Activated naive CD8-positive, alpha-beta T cell treated with anti-CD3 and anti-CD28 coated beads, Interleukin-2, amount 50 U/mL, for 24 hours (primary cell): Measurements from ENCODE around the gene GPBP1L1.

Experiments
- ATAC-seq: fragments of 150-1000 bp; cut with Tn5 transposase; one replicate; pipeline ENCODE4 v1.10.0; 2021
- DNase-seq: peaks from one replicate; pipeline ENCODE4 v3.0.0; 2021
- H3K27ac Mint-ChIP-seq: one replicate; pipeline ENCODE4 v1.8.0; 2021; ENCODE audit warnings: mild to moderate bottlenecking, mixed read lengths
- H3K27me3 Mint-ChIP-seq: one replicate; pipeline ENCODE4 v1.8.0; 2021; ENCODE audit warnings: mixed read lengths
- H3K36me3 Mint-ChIP-seq: one replicate; pipeline ENCODE4 v1.8.0; 2021; ENCODE audit warnings: low read depth, mixed read lengths
- H3K4me1 Mint-ChIP-seq: one replicate; pipeline ENCODE4 v1.8.0; 2021; ENCODE audit warnings: mixed read lengths
- H3K4me3 Mint-ChIP-seq: one replicate; pipeline ENCODE4 v1.8.0; 2021; ENCODE audit warnings: mild to moderate bottlenecking, moderate library complexity, mixed read lengths
- H3K9me3 Mint-ChIP-seq: one replicate; pipeline ENCODE4 v1.8.0; 2021; ENCODE audit warnings: mixed read lengths

GPBP1L1 gene

GRCh38 chr1:45630429-45630828 is 55.9 kb downstream of the GPBP1L1 start:
- H3K27me3 Mint-ChIP-seq, result no peaks in the 10 kb centered on the region
- H3K4me1 Mint-ChIP-seq, result no peaks in the 10 kb centered on the region
- peak overlapping the region; percentile 54 for H3K27ac Mint-ChIP-seq
- peaks cover 44% of the 10 kb centered on the region for H3K36me3 Mint-ChIP-seq
- H3K9me3 Mint-ChIP-seq, result no peaks in the 10 kb centered on the region
- ATAC-seq (no peak), DNase-seq (no peak)
- H3K4me3 Mint-ChIP-seq, result no peak overlapping the region

GRCh38 chr1:45629035-45629434 is 57.3 kb downstream of the GPBP1L1 start:
- H3K27ac Mint-ChIP-seq, result no peak overlapping the region

GRCh38 chr1:45623972-45624371 is 62.4 kb downstream of the GPBP1L1 start, which contains the start of gene CCDC17:
Gene CCDC17 (minus strand): TSS chr1:45624054. CDS start chr1:45623909, 145 bp downstream.
- Mint-ChIP-seq H3K4me1 (no peaks in the 10 kb centered on the region), H3K36me3 (peaks cover 24% of the 10 kb centered on the region), H3K27ac (no peak within 1 kb of the TSS), H3K4me3 (no peak within 1 kb of the TSS), H3K9me3 (no peaks in the 10 kb centered on the region), H3K27me3 (no peaks in the 10 kb centered on the region)
- DNase-seq (no peak), ATAC-seq (no peak)

More at GRCh38 chr1:45629035-45629434, 57.3 kb downstream of the GPBP1L1 start:
- Mint-ChIP-seq H3K27me3 (no peaks in the 10 kb centered on the region), H3K36me3 (peaks cover 48% of the 10 kb centered on the region), H3K4me3 (no peak overlapping the region), H3K9me3 (no peaks in the 10 kb centered on the region), H3K4me1 (no peaks in the 10 kb centered on the region)
- DNase-seq, result no peak
- ATAC-seq, result no peak

GRCh38 chr1:45622524-45623394 is 63.6 kb downstream of the GPBP1L1 start:
- H3K4me3 Mint-ChIP-seq, result no peak overlapping the region
- H3K27ac Mint-ChIP-seq, result no peak overlapping the region
- ATAC-seq (no peak), DNase-seq (no peak)
- H3K36me3 Mint-ChIP-seq, result peaks cover 22% of the 10 kb centered on the region
- no peaks in the 10 kb centered on the region for H3K27me3 Mint-ChIP-seq
- no peaks in the 10 kb centered on the region for H3K9me3 Mint-ChIP-seq
- no peaks in the 10 kb centered on the region for H3K4me1 Mint-ChIP-seq

GRCh38 chr1:45621895-45622523 is 64.3 kb downstream of the GPBP1L1 start:
- H3K36me3 Mint-ChIP-seq, result peaks cover 21% of the 10 kb centered on the region

GRCh38 chr1:45621501-45621836 is 64.9 kb downstream of the GPBP1L1 start:
- H3K4me3 Mint-ChIP-seq, result no peak overlapping the region
- H3K27ac Mint-ChIP-seq, result no peak overlapping the region
- no peaks in the 10 kb centered on the region for H3K9me3 Mint-ChIP-seq
- H3K27me3 Mint-ChIP-seq, result no peaks in the 10 kb centered on the region
- ATAC-seq, result no peak
- no peaks in the 10 kb centered on the region for H3K4me1 Mint-ChIP-seq
- H3K36me3 Mint-ChIP-seq, result peaks cover 24% of the 10 kb centered on the region
- no peak for DNase-seq

More at GRCh38 chr1:45621895-45622523, 64.3 kb downstream of the GPBP1L1 start:
- H3K27ac Mint-ChIP-seq, result no peak overlapping the region
- H3K27me3 Mint-ChIP-seq, result no peaks in the 10 kb centered on the region
- no peak overlapping the region for H3K4me3 Mint-ChIP-seq
- no peak for DNase-seq
- no peak for ATAC-seq
- H3K9me3 Mint-ChIP-seq, result no peaks in the 10 kb centered on the region
- no peaks in the 10 kb centered on the region for H3K4me1 Mint-ChIP-seq

- Mint-ChIP-seq H3K27me3 (no peaks in the 10 kb centered on the region), H3K27ac (no peak overlapping the region), H3K4me1 (no peaks in the 10 kb centered on the region), H3K4me3 (no peak overlapping the region), H3K9me3 (no peaks in the 10 kb centered on the region), H3K36me3 (peaks cover 29% of the 10 kb centered on the region)
- DNase-seq (no peak), ATAC-seq (no peak)
These were observed 65.5 kb downstream of the GPBP1L1 start for GRCh38 chr1:45620588-45621500.

- ATAC-seq, result no peak
- H3K4me3 Mint-ChIP-seq, result no peak overlapping the region
- DNase-seq, result no peak
- peaks cover 38% of the 10 kb centered on the region for H3K36me3 Mint-ChIP-seq
- no peaks in the 10 kb centered on the region for H3K9me3 Mint-ChIP-seq
- H3K27me3 Mint-ChIP-seq, result no peaks in the 10 kb centered on the region
- H3K27ac Mint-ChIP-seq, result no peak overlapping the region
- peaks cover 4% of the 10 kb centered on the region for H3K4me1 Mint-ChIP-seq
These were observed 67.0 kb downstream of the GPBP1L1 start for GRCh38 chr1:45619149-45619921.

- no peaks in the 10 kb centered on the region for H3K27me3 Mint-ChIP-seq
- H3K4me3 Mint-ChIP-seq, result no peak overlapping the region
- peaks cover 46% of the 10 kb centered on the region for H3K36me3 Mint-ChIP-seq
- ATAC-seq (no peak), DNase-seq (no peak)
- no peaks in the 10 kb centered on the region for H3K9me3 Mint-ChIP-seq
- H3K4me1 Mint-ChIP-seq, result peaks cover 4% of the 10 kb centered on the region
- H3K27ac Mint-ChIP-seq, result peak overlapping the region; percentile 16
These were observed 68.7 kb downstream of the GPBP1L1 start for GRCh38 chr1:45617618-45618017.

- no peak overlapping the region for H3K27ac Mint-ChIP-seq
- H3K27me3 Mint-ChIP-seq, result no peaks in the 10 kb centered on the region
- DNase-seq, result no peak
- peaks cover 54% of the 10 kb centered on the region for H3K36me3 Mint-ChIP-seq
- H3K4me3 Mint-ChIP-seq, result no peak overlapping the region
- H3K4me1 Mint-ChIP-seq, result peaks cover 4% of the 10 kb centered on the region
- no peak for ATAC-seq
- H3K9me3 Mint-ChIP-seq, result no peaks in the 10 kb centered on the region
These were observed 70.4 kb downstream of the GPBP1L1 start for GRCh38 chr1:45615885-45616284.

- Mint-ChIP-seq H3K36me3 (peaks cover 72% of the 10 kb centered on the region), H3K27ac (no peak overlapping the region), H3K27me3 (no peaks in the 10 kb centered on the region), H3K9me3 (no peaks in the 10 kb centered on the region), H3K4me1 (peaks cover 4% of the 10 kb centered on the region), H3K4me3 (no peak overlapping the region)
- ATAC-seq (peak; percentile 6), DNase-seq (no peak)
These were observed 73.3 kb downstream of the GPBP1L1 start for GRCh38 chr1:45612941-45613579.

GRCh38 chr1:45610589-45611226 is 75.6 kb downstream of the GPBP1L1 start:
- Mint-ChIP-seq H3K27ac (no peak overlapping the region), H3K4me3 (no peak overlapping the region), H3K9me3 (no peaks in the 10 kb centered on the region), H3K36me3 (peaks cover 75% of the 10 kb centered on the region), H3K4me1 (peaks cover 9% of the 10 kb centered on the region), H3K27me3 (no peaks in the 10 kb centered on the region)
- ATAC-seq (no peak), DNase-seq (no peak)
